NOMO-1 treated with dmso at 0.1 percent for 144 hours (cell line): ENCODE results near the gene KIF4A.
"Not testable (repeated sequence)": the region's sequence is repeated elsewhere in the genome, so short reads cannot be mapped to it uniquely, and the experiment has no call there.

Experiments
- DNase-seq: peaks from one replicate; lab custom pipeline; 2025; ENCODE audit not compliant: unreplicated experiment; lab: John Stamatoyannopoulos, UW

Gene KIF4A

DNA sequence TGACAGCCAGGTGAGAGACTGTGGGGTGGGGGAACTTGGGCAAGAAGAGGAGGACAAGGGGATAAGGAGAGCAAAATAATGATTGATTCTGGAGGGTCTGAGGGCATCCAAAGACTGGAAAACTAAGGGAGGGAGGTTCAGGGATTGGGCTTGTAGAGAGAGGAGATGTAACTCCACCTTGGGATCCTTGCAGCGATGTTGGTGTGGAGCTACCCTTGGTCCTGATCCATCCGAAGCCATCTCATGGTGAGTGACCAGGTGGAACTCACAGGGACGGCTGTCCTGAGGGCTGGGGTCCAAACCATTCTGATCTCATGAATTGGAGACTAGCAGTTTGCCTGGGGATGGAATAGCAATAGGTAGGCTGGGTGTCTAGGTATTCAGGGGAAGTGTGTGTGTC is 9.3 kb upstream of the KIF4A start:
- no peak for DNase-seq

DNA sequence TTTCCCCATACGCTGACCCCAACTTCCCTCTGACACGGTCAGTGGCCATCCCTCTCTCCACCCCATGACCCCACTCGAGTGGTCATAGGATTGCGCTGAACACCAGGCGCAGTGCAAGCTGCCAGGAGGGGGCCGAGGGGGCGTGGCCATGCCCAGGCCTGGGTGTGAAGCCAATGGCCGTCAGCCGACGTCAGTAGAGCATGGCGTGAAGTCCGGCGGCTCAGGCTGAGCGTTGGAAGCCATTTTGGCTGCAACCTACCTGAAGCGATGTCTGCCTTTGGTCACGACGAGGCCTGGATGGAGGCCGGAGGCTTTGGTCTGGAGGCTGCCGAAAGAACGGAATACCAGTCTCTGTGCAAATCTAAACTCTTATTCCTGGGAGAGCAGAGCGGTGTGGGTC is 8.0 kb upstream of the KIF4A start, which contains the start of gene RAB41:
TSS of gene RAB41 (plus strand) at position 222 of the 400 bp plus-strand sequence. CDS start at position 268, 46 bp downstream.
- no peak for DNase-seq

GRCh38 chrX:70289168-70289792 is 624 bp upstream of the KIF4A start:
- no peak for DNase-seq

DNA sequence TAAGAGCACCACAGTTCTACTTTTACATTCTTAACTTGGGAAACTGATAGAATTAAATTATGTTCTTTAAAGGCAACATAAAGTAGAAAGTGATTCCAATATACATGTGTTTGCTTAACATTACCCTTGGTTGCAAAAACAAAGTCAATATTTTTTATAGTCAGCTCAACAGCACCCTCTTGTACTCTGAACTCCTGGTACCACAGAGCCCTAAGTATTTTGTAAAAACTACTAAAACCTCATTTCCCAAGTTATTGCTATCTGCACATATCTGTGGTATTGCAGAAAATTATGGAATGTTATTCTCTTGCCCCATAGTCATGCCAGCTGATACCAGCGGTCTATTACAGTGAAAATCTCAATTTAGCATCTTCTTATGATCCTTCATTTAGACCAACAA is 2.9 kb downstream of the KIF4A start:
- DNase-seq: no peak

- DNase-seq: no peak
Measured at GRCh38 chrX:70293621-70294020, 3.7 kb downstream of the KIF4A start.

DNA sequence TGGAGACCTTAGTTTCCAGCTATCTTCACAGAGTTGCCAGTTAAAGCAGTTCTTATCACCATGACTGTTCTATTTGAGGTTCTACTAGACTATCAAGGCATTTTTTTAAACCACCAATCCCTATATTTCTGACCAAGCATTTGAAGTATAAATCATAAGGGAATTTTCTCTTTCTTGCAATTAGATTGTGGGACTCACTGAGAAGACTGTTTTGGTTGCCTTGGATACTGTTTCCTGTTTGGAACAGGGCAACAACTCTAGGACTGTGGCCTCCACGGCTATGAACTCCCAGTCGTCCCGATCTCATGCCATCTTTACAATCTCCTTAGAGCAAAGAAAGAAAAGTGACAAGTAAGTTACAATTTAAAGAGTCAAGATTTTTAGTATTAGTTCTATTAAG is 11.8 kb downstream of the KIF4A start:
- no peak for DNase-seq

DNA sequence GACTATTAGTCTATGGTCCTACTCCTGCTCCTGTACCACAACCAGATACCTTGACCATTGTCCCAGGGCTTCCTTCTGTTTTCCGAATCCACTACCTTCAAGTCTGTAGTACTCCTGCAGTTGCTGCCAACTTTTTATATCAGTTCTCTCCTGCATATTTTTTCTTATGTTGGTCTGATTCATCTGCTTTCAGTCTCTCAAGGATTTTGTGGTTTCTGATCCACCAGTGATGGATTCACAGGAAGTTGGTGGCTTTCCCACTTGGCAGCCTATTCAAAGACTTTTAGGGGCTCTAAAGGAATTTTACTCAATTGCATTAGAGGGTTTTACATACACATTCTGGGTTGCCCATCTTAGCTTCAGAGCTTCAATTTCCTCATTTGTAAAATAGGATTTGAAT is 23.6 kb downstream of the KIF4A start:
- no peak for DNase-seq

- no peak for DNase-seq
Measured at GRCh38 chrX:70322784-70323183, 32.9 kb downstream of the KIF4A start.

- not testable (repeated sequence) for DNase-seq
Measured at GRCh38 chrX:70323628-70324027, 33.7 kb downstream of the KIF4A start.

- DNase-seq: no peak
Measured at GRCh38 chrX:70324326-70324725, 34.4 kb downstream of the KIF4A start.

DNA sequence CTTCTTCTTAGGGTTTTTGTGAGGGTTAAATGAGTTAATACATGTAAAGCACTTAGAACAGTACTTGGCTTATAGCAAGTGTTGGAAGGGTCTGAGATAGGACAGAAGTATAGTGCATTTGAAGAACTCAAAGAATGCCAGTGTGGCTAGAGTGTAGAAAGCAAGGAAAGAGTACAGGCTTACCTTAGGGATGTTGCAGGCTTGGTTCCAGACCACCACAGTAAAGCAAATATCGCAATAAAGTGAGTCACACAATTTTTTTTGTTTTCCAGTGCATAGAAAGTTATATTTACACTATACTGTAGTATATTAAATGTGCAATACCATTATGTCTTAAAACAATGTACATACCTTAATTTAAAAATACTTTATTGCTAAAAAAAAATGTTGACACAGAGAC is 41.3 kb downstream of the KIF4A start:
- DNase-seq: no peak

GRCh38 chrX:70332600-70332999 is 42.7 kb downstream of the KIF4A start:
- no peak for DNase-seq

DNA sequence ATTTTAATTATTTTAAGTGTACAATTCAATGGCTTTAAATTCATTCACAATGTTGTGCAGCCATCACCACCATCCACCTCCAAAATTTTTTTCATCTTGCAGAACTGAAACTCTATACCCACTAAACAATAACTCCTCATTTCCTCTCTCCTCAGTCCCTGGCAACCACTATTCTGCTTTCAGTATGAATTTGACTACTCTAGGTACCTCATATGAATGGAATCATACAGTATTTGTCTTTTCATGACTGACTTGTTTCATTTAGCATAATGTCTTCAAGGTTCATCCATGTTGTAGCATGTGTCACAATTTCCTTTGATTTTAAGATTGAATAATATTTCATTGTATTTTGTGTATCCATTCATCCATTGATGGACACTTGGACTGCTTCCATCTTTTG is 46.9 kb downstream of the KIF4A start:
- DNase-seq: peak; percentile 1

DNA sequence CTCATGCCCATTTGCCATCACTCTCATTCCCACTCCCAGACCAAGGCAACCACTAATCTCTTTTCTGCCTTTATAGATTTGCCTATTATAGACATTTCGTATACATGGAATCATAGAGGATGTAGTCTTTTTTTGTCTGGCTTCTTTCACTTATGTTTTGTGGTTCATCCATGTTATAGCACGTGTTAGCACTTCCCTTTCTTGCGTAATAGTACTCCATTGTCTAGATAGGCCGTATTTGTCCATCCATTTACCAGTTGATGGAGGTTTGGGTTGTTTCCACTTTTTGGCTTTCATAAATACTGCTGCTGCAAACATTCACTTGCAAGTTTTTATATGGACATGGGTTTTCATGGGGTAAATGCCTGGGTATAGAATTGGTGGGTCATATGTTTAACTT is 48.4 kb downstream of the KIF4A start:
- peak; percentile 10 for DNase-seq

DNA sequence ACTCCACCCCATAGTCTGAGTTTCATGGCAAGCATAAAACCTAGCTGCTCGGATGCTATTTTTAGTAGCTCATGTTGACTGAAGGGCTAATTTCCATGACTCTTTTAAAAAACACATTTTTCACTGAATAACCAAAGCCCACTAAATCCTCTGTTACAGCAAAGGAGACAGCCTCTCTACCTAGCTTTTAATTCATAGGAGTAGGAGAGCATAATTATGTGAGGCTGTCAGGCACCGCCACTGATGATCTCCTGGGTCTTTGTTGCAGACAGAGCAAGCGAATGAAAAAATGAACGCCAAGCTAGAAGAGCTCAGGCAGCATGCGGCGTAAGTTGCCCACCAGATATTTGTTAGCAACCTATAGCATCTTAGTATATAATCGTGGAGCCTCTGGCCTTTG is 53.5 kb downstream of the KIF4A start:
- no peak for DNase-seq

DNA sequence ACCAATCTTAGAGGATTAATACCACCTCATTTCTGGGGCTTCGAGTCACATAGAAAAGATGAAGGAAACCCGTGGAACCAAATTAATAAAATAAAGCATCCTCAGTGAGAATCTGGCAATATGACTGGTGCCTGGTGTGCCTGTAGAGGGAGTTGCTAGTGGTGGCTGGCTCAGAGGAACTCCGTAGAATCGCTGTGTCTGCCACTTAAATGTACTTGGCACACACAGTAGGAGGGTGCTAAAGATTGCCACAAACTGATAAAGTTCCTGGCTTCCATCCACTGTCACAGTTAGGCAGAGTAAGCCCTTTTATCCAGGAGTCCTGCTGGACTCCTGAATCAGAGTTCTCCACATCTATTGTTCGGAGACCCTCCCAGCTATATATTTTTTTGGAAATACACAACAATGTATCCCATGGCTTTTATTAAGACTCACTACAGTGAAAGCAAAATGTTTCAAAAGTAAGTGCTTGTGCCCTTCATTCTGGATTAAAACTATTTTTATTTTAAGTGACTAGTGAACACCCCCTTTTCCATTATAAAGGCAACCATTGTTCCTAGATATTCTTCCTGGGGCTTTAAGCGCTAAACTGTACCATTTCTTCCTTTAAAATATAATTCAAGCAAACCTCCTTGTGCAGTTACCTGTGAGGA is 56.6 kb downstream of the KIF4A start:
- DNase-seq: no peak

GRCh38 chrX:70348825-70349224 is 58.9 kb downstream of the KIF4A start:
- DNase-seq: not testable (repeated sequence)

DNA sequence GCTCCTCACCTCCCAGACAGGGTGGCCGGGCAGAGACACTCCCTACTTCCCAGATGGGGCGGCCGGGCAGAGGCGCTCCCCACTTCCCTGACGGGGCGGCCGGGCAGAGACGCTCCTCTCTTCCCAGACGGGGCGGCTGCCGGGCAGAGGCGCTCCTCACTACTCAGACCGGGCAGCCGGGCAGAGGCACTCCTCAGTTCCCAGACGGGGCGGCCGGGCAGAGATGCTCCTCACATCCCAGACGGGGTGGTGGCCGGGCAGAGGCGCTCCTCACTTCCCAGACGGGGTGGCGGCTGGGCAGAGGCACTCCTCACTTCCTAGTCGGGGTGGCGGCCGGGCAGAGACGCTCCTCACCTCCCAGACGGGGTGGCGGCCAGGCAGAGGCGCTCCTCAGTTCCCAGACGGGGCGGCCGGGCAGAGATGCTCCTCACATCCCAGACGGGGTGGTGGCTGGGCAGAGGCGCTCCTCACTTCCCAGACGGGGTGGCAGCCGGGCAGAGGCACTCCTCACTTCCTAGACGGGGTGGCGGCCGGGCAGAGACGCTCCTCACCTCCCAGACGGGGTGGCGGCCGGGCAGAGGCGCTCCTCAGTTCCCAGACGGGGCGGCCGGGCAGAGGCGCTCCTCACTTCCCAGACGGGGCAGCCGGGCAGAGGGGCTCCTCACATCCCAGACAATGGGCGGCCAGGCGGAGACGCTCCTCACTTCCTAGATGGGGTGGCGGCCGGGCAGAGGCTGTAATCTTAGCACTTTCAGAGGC is 59.6 kb downstream of the KIF4A start:
- DNase-seq: not testable (repeated sequence)

- no peak for DNase-seq
Measured at GRCh38 chrX:70352496-70352895, 62.6 kb downstream of the KIF4A start.

GRCh38 chrX:70353514-70353913 is 63.6 kb downstream of the KIF4A start:
- DNase-seq: no peak

DNA sequence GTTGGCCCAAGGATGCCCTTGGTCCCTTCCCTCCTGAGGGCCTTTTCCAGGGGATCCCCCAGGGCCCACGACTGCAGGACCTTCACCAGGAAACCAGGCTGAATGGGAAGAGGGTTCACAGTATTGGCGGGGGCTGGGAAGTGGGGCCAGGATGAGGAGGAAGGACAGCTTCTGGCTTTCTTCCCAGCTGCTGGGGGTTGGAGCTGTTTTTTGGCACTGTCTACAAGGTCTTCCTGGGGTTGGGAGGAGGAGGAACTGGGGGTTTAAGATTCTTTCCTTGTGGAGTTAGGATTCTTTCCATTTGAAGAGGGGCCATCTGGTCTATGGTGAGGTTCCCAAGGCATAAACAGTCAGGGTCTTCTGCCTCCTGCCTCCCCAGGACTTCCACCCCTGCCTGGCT is 64.8 kb downstream of the KIF4A start:
- DNase-seq: no peak

- DNase-seq: no peak
Measured at GRCh38 chrX:70359458-70359857, 69.6 kb downstream of the KIF4A start.
